Tibial artery (tissue), 4 donors: ENCODE results near the gene ADNP2.

Source experiments
- DNase-seq, 2 donors: peaks; one replicate each; pipeline ENCODE4 v3.0.0-alpha.2; 2019
- H3K27ac ChIP-seq, 2 donors: fragments of 200-600 bp; sonication (generic) in 1 of 2; 1 replicate in 1 of 2; 2 replicates in 1 of 2; pipeline ENCODE4 v1.5.1; 2018 to 2019; ENCODE audit warnings: mild to moderate bottlenecking in 1 of 2
- H3K27me3 ChIP-seq, 2 donors: fragments of 200-600 bp; sonication (generic) in 1 of 2; one replicate each; pipeline versions ENCODE4 v1.5.1 to v1.6.0; 2016 to 2019
- H3K36me3 ChIP-seq, 3 donors: fragments of 200-600 bp; sonication (generic) in 2 of 3; one replicate each; pipeline ENCODE4 v1.5.1; 2016 to 2019; ENCODE audit warnings: mild to moderate bottlenecking in 2 of 3
- H3K4me1 ChIP-seq, 4 donors: fragments of 200-600 bp; sonication (generic) in 2 of 4; 1 replicate in 3 of 4; 2 replicates in 1 of 4; pipeline ENCODE4 v1.5.1; 2016 to 2019
- H3K4me3 ChIP-seq, 2 donors: fragments of 200-600 bp; sonication (generic) in 1 of 2; 1 replicate in 1 of 2; 2 replicates in 1 of 2; pipeline ENCODE4 v1.5.1; 2018 to 2019; ENCODE audit warnings: mild to moderate bottlenecking in 2 of 2
- H3K9me3 ChIP-seq, 3 donors: fragments of 200-600 bp; sonication (generic) in 1 of 3; one replicate each; pipeline ENCODE4 v1.5.1; 2016 to 2019
- CTCF ChIP-seq, 2 experiments: fragments of 200-600 bp in 1 of 2; fragments of 450-650 bp in 1 of 2; IDR thresholded peaks; one replicate each; pipeline ENCODE4 v1.5.1; 2017 to 2019; ENCODE audit warnings: antibody characterized with exemption in 2 of 2, mild to moderate bottlenecking in 1 of 2, moderate library complexity in 1 of 2
- intact Hi-C: fragments of 100-400 bp; cut with DNase I; formaldehyde crosslinking; loops from one replicate; pipeline ENCODE4 v1.15.0; 2023; ENCODE audit warnings: low total_unique reads

The ADNP2 gene

DNA sequence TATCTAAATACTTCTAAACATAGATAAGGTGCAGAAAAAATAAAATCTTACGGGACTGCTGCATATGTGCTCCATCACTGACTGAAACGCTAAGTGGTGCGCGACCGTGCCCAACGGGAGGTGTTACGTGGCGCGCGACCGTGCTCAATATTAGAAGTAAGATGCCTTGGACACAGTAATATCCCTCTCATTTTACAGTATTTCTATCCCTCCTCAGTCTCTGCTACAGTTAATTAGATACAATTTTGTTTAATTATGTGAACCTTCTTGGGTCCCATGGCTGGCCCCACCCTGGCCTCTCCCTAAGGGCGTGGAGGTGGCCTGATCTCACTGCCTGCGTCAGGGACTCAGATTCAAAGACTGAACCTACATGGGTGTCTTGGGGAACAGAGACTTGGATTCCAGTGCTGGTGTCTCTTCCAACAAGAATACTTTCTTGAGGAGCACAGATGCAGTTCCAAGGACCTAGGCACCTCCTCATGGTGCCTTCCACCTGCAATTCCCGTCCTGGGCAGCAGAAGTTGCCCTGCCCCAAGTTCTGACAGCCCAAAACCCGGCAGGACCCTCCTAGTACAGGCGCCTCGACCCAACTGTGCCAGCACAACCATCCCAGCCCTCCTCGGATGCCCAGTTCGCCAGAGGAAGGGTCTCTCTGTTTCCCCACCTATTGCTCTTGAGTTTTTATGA, 79.0 kb downstream of the ADNP2 start:
- no peaks in the 10 kb centered on the region for H3K4me1 ChIP-seq
- no peak for TF ChIP-seq CTCF (IDR thresholded peaks at IDR 0.05)
- no peaks in the 10 kb centered on the region for H3K36me3 ChIP-seq
- H3K27me3 ChIP-seq = no peaks in the 10 kb centered on the region
- no peak for DNase-seq
- H3K27ac ChIP-seq = no peak overlapping the region
- H3K4me3 ChIP-seq = no peak overlapping the region
- intact Hi-C loops = no loop called here
- H3K9me3 ChIP-seq = no peaks in the 10 kb centered on the region

GRCh38 chr18:80188643-80189530, 79.8 kb downstream of the ADNP2 start:
- no peak for TF ChIP-seq CTCF (IDR thresholded peaks at IDR 0.05)
- Histone ChIP-seq H3K36me3 (no peaks in the 10 kb centered on the region), H3K4me1 (no peaks in the 10 kb centered on the region), H3K27ac (no peak overlapping the region), H3K9me3 (no peaks in the 10 kb centered on the region), H3K27me3 (no peaks in the 10 kb centered on the region), H3K4me3 (no peak overlapping the region)
- intact Hi-C loops = no loop called here
- DNase-seq = no peak

DNA sequence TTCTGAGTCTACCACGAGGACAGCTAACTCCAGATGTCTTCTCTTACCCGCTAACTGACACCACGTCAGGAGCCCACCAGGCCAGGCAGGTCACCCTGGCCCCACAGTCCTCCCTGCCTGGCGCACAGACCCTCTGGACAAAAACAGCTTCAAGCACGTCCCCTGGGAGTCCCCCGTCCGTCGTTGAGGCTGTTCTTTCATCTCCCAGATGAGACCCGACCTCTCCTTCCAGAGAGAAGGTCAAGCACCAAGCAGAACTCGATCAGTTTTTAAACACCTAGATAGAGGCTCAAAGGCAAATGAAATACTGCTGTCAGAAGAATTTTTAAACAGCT, 80.4 kb downstream of the ADNP2 start:
- no peak for DNase-seq
- Histone ChIP-seq H3K9me3 (no peaks in the 10 kb centered on the region), H3K27ac (no peak overlapping the region), H3K4me3 (no peak overlapping the region), H3K27me3 (no peaks in the 10 kb centered on the region), H3K36me3 (no peaks in the 10 kb centered on the region), H3K4me1 (no peaks in the 10 kb centered on the region)
- intact Hi-C loops = no loop called here
- TF ChIP-seq CTCF (IDR thresholded peaks at IDR 0.05) = no peak
